Embryonic facial prominence (tissue), 1 donor: ENCODE results near the gene PAH.

Experiments used
- DNase-seq: peaks from one replicate; pipeline ENCODE4 v3.0.0-alpha.2; 2016; ENCODE audit errors: extremely low spot score

Gene PAH

DNA sequence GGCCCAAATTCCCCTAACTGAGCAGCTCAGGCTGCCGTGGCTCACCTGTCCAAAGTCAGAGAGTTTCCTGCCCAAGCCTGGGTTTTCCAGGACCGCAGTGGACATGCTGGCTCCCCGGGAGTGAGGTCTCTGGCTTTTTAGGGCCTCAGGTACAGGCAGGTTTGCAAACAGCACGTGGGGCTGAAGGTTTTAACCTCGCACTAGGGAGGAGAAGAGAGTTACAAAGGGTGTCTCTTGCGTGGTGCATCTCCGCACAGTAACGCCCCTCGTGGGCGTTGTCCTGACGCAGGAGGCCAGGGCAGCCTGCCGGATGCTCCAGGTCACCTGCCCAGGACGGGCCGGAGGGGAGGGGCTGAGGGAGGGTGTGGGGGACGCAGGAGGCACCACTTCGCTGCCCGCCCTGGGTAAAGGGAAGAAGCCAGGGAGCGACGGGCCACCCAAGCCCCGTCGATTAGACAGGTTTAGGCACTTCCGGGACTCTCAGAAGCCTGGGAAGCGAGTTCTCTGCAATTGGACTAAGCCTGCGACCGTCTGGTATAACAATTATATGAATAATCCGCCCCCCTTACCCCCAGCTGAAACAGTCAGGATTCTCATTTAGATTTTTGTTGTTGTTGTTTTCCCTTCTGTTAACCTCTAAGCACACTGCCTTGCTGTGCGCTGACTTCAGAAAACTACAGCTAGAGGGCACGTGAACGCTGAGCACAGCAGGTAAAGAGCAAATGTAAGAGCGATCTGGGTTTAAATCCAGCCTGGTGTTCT is at the start of gene PAH:
Gene PAH (minus strand): TSS at position 219 of the 762 bp plus-strand sequence. CDS start 114 bp downstream, at position 105.
- DNase-seq = no peak

DNA sequence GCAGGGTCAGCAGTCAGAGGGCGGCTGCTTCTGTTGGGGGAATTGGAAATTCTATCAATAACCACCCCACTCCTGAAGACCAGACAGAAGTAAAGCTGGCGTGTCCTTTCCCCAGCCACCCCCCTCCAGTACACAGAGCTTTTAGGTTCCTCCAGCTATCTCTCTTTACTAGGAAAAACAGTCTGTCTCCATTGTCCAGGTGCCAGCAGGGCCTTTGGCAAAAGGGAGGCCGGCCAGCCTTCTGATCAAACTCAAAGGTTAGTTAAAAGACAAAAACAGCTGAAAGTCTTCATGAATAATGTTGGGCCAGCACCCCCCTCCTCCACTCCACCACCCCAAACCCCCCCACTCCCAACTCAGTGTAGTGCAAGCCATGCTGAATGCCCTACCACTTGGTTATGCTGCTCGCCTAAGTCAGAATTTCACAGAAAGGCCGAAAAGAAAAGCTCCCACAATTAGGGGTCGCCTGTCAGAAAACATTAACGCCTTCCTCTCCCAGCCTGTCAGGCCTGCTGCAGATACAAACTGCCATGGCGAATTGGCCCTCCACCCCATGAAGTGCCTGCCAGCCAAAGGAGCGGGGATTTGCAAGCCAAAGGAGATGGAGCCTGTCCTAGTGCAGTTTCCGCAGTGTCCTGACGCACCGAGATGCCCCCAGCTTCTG is 49.3 kb upstream of the PAH start:
- DNase-seq = no peak

DNA sequence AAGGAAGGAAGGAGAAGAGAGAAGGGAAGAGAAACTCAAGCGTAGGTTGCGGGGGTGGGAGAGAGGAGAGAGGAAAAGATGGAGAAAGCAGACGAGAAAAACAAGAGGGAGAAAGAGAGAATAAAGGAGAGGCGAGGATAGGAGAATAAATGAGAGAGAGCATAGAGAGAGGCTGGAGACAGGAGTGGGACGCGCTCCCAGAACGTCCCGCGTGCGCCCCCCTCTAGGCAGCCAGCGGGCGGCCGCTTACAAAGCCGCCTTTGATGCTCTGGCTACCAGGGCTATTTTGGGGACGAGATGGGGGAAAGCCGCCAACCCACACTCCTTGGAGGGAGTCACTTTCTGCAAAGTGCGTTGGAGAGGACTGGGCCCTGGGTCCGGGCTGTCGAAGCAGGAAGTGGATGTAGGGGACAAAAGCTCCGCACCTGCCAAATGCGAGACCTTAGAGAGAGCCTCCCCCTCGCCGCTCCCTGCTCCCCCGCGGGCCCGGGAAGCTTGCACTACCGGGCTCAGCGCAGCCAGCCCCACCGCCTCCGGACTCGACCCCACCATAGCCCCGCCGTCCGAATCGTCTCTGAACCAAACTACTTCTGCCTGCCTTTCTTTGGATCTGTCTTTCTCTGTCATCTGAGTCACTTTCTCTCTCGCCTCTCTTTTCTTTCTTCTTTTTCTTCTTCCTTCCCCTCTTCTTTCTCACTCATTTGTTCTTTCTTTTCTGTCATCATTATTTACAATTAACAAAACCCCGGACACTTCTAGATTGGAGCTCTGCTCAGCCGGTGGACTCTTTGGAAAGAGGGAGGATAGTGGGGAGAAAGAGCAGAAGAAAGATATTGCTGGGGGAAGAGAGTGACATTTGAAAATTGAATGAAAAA is 48.5 kb upstream of the PAH start:
- DNase-seq = no peak

DNA sequence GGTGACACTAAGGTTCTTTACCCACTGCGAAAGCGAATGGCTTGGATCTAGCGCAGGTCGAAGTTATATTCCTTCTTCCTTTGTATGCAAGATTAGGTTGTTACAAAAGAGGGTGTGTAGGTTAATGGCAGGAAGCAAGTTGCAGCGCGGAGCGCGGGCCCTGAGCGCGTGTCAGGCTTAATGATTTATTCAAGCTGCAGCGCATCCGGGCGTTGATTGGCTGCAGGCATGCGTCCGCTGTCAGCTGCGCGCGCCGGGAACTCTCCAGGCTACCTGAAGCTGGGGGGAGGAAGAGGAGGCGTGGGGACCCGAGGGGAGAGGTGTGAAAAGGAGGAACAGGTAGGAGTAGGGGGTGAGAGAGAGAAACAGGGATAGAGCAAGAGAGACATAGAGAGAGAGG is 47.8 kb upstream of the PAH start:
- no peak for DNase-seq

DNA sequence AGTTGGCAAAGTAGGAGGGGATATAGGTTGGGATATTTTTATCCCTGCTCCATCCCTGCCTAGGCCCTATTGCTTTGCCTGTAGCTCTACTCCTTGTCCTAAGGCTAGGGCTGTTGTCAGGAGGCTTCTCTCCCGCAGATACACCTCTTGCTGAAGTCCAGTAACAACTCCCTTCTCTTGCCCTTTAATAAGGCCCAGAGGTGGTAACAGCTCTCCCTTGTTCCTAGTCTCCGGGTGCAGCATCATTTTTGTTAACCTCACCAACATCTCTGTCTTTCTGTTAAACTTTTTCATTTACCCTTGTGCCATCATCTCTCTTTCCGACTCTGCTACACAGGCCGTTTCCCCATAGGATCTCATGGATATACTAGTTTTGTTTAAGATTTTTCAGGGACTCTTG is 46.8 kb upstream of the PAH start:
- no peak for DNase-seq

DNA sequence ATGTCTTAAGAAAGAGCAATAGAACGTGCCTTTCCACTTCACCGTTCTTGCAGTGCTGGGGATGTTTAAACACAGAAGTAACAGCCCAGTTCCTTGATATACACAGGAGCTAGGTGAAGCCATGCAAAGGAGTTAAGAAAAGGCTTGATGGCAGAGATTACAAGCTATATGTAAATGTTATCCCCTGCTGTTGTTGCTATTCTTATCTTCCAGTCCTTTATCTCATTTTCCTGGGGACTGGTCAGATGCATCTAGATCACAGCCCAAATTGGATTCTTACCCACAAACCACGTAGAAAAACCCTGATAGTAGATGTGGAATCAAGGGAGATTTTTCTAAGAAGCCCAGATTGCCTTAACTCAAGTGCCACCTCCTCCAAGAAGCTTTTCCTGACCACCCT is 45.9 kb upstream of the PAH start:
- no peak for DNase-seq

DNA sequence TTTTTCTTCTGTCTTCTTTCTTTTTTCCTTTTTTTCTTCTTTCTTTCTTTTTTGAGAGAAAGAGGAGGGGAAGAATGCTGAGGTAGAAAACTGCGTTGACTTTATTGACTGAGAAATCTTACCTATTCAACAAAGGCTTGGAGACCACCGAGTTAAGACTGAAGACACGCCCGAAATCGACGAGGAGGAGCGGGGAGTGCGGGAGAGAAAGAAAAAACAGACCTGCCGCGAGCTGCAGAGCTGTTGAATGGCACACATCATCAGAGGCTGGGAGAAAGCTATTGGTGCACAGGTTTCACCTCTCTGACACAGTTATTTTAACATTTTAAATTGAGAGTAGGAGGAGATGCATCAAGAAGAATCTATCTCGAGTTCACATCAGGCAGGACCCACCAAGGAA is 45.5 kb upstream of the PAH start:
- no peak for DNase-seq

DNA sequence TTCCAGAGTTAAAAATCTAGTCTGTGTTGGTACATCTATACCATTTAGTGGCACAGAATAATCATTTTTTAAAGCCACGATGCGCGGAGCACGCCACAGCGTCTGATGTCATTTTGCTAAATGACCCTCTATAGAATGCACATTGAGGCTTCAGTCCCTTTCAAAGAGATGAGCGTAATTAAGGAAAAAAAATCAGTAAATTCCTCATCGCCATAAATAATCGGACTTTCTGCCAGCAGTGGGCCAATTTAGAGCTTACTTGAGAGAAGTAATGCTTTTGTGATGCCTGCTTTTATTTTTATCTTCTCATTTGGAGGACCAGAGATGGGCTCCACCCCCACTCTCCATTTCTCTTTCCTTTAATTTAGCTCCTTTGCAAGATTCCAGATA is 44.4 kb upstream of the PAH start:
- no peak for DNase-seq

DNA sequence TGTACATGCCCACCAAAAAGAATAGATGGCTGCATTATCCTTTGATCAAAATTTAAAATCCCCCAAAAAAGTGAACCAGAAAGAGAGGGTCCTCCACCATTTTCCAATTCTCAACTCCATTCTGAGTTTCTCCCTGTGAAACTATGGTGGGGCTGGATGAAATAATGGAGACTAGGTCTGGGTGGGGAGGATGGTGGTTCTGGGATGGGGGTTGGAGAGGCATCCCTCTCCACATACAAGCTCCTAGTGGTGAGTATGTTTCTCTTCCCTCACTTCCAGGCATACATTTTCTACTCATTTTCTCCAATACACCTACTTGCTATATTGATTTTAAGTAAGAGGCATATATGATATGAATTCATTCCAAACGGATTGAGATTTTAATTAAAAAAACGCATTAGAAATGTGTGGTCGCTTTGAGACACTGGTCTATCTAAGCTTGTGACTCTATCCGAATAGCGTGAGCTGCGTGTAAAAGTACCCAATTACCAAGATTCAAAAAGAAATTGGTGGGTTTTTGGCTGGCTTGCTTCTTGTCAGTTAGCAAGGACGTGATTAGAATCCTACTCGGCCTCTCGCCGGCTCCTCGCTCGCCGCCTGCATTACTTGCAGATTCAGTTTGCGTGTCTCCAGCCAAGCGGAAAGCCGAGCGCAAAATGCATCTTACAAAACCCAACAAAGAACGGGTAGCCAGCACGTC is 43.9 kb upstream of the PAH start:
- no peak for DNase-seq

DNA sequence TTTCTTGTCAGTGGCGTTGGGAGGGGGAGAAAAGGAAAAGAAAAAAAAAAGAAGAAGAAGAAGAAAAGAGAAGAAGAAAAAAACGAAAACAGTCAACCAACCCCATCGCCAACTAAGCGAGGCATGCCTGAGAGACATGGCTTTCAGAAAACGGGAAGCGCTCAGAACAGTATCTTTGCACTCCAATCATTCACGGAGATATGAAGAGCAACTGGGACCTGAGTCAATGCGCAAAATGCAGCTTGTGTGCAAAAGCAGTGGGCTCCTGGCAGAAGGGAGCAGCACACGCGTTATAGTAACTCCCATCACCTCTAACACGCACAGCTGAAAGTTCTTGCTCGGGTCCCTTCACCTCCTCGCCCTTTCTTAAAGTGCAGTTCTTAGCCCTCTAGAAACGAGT is 42.3 kb upstream of the PAH start:
- no peak for DNase-seq

DNA sequence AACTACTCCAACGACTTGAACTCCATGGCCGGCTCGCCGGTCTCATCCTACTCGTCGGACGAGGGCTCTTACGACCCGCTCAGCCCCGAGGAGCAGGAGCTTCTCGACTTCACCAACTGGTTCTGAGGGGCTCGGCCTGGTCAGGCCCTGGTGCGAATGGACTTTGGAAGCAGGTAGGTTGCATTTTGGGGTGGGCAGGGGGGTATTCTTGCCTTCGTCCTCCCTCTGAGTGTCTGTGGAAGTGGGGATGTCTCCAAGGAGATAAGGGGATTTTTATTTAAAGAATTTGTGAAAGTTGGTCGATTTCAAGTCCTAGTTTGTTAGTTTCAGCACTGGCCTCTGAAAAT is 41.8 kb upstream of the PAH start:
- no peak for DNase-seq

DNA sequence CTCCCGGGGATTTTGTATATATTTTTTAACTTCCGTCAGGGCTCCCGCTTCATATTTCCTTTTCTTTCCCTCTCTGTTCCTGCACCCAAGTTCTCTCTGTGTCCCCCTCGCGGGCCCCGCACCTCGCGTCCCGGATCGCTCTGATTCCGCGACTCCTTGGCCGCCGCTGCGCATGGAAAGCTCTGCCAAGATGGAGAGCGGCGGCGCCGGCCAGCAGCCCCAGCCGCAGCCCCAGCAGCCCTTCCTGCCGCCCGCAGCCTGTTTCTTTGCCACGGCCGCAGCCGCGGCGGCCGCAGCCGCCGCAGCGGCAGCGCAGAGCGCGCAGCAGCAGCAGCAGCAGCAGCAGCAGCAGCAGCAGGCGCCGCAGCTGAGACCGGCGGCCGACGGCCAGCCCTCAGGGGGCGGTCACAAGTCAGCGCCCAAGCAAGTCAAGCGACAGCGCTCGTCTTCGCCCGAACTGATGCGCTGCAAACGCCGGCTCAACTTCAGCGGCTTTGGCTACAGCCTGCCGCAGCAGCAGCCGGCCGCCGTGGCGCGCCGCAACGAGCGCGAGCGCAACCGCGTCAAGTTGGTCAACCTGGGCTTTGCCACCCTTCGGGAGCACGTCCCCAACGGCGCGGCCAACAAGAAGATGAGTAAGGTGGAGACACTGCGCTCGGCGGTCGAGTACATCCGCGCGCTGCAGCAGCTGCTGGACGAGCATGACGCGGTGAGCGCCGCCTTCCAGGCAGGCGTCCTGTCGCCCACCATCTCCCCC is 41.2 kb upstream of the PAH start:
- no peak for DNase-seq

DNA sequence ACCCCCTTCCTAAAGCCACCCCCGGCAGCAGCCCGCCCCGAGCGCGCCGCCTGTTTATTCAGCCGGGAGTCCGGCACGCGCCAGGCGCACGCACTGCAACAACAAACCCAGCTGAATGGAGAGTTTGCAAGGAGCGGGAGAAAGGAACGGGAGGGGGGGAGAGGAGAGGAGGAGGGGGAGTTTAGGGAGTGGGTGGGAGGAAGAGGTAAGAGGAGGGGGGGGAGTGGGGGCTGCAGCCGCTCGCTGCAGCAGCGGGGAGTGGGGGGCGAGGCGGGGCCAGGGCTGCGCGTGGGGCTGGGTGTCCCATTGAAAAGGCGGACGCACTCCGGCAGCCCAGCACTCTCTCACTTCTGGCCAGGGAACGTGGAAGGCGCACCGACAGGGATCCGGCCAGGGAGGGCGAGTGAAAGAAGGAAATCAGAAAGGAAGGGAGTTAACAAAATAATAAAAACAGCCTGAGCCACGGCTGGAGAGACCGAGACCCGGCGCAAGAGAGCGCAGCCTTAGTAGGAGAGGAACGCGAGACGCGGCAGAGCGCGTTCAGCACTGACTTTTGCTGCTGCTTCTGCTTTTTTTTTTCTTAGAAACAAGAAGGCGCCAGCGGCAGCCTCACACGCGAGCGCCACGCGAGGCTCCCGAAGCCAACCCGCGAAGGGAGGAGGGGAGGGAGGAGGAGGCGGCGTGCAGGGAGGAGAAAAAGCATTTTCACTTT is 40.5 kb upstream of the PAH start, which contains the start of gene ASCL1:
Gene ASCL1 (plus strand): TSS at position 336 of the 712 bp plus-strand sequence. CDS start 571 bp downstream, outside the sequence.
- DNase-seq = no peak

DNA sequence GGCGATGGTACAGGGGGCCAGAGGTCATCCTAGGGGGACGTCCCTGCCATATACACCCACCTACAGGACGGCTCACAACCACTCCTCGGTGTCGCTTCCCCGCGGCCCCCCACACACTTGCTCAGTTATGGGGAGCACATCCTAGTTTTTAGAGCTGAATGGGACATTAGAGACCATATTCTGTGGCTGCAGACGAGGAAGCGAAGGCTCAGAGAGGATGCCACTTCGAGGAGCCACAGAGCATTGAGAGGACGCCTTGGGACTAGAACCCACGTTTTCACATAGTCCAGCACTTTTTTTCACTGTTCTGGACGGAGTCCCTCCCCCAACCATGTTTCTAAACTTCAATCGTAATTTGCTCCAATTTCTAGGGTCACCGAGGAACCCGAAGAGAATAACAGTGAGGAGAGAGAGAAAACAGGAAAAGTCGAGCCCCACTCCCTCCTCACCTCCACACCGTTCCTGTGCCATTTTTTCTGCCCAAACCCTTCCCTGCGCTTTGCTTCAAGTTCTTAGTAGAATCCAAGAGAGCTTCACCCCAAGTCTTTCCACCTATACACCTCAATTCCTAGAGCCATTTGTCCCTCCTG is 39.8 kb upstream of the PAH start:
- DNase-seq = no peak

DNA sequence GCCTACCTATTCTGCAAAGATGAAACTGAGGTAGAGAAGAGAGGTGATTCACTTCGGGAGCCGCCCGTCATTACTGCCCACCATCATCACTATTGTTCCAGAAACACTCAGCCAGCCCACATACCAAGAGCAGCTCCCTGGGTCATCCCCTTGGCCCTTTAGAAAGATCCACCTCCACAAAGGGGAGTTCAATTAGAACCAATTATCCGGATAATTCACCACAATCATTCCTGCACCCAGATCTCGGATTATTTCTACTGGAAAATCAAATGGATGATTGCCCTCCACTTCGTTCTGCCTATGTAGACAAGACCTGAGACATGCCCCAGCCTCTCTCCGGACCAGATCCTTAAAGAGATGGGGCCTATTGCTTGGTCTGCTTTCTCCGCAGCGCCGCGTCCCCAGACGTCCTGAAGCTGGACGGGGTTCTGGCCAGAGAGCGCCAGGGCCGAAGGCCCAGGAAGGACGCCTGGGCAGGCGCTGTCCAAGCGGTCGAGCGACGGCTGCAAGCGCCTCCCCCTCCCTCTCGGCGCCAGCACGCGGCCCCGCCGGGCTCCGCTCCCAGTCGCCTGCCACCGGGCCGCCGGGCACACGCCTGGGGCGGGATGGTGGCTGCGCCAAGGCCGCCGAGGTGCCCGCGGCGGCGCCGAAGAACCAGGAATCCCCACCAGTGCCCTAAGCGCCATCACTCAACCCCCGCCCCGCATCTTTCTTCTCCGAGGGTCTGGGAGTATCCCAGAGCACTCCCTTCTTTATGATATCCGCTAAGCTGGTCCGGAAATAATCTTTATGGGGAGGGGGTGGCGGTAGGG is 39.1 kb upstream of the PAH start:
- DNase-seq = no peak

DNA sequence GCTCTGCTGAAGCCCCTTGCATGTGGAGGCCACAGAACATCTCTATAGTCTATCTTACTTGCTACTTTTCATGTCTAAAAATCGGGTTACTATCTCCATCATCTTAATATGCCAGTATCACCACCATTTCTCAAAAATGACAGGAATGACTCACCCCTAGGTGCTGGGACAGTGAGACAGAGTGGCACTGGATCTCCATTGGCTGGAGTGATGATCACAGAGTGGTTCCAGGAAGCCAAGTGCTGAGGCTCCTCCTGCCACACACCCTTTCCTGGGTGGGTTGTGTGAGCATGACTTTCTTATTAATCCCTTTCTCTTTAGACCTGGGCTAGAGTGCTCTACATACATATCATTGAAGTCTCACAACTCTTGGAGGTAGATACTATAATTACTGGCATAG is 37.1 kb upstream of the PAH start:
- no peak for DNase-seq

DNA sequence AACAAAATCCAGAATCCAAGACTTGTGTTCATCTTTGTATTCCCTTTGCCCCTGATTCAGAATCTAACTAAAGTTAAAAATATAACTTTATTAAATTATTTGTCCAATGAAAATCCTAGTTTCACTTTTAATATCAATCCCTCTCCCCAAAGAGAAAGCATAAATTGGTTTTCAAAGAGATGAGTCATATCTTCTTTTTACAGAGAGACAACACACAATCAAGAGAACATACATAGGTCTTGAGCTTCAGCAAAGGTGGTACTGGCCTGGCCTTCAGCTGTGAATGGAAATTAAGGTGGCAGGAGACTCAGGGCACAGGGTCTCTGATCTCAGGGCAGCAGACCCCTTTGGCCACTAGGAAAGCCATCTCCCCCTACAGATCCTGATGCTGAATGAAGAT is 36.2 kb upstream of the PAH start:
- no peak for DNase-seq

DNA sequence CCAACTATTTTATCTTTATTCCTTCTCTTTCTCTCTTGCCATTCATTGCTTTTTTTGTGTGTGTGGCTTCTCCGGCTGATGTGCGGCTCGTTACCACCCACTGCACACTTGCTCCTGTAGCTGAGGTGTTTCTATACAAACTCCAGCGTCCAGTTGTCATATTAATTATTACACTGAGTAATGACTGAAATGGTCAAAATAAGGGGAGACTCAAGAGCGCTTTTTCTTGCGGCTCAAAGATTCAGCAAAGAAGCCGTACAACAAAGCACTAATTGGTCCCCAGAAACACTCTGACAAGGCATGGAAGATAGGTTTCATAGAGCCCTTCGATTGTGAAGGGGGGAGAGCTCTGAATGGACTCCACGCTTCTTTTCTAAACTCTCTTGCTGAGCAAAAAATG is 34.8 kb upstream of the PAH start:
- no peak for DNase-seq

DNA sequence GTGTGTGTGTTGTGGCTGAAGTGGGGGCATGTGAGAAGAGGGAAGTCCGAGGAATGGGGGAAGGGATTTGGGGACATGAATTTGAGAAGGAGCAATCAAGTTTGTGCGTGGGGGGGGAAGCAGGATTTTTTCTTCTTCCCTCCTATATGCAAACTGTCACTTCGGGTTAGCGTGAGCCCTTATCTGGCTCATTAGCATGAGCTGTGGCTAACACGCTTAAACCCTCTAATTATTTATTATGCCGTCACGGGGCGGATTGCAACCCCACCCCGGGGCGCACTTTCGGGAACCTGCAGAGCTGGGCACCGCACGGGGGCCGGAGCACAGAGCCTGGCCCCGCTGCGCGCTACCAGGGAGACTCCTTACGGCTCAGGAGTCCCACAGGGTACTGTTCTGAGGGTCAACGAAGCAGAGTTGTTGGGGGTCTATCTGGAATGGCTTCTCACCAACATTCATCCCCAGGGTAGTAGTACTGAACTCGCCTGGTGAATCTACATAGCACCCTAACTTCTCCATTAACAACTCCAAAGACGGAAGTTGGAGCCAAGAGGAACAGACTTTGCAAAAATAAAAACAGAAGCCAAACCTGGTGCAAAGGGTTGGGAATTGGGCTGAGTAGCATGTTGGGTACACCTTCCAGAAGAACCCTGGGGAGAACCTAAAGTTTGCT is 34.0 kb upstream of the PAH start:
- DNase-seq = no peak
